Stimulated activated CD4-positive, alpha-beta T cell treated with anti-CD3 and anti-CD28 coated beads, Interleukin-4, amount 100 ng/mL, for 4 hours (primary cell): Measurements from ENCODE around the gene FES.
"Not testable (repeated sequence)": the region's sequence is repeated elsewhere in the genome, so short reads cannot be mapped to it uniquely, and the experiment has no call there.

Experiments
- DNase-seq, 2 experiments: peaks; one replicate each; pipeline ENCODE4 v3.0.0-alpha.2; 2020

The FES gene

DNA sequence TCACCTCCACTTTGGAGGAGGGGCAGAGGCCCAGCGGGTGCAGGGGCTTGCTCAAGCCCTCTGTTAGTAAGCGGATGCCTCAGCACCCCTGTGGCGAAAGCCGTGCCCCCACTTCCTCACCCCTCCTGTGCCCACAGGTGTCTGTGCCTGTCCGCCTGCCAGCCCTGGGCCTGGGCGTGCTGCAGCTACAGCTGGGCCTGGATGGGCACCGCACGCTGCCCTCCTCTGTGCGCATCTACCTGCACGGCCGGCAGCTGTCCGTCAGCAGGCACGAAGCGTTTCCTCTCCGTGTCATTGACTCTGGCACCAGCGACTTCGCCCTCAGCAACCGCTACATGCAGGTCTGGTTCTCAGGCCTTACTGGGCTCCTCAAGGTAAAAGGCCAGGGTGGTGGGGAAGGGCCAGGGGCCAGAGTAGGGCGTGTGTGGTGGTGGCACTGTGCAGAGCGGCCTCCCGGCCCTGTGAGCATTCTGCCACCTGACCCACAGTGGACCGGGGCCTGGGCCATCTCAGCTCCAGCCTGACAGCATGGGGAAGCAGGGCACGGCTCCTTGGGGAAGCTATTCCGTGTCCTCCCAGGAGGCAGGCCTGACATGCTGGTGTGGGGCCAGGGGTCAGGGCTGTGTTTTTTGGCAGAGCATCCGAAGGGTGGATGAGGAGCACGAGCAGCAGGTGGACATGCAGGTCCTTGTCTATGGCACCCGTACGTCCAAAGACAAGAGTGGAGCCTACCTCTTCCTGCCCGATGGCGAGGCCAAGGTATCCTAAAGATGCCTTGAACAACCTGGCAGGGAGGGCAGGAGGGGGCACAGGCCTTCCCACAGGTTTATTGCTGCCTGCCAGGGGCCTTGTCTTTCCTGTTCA lies 27.8 kb downstream of the FES start:
- DNase-seq, result no peak

DNA sequence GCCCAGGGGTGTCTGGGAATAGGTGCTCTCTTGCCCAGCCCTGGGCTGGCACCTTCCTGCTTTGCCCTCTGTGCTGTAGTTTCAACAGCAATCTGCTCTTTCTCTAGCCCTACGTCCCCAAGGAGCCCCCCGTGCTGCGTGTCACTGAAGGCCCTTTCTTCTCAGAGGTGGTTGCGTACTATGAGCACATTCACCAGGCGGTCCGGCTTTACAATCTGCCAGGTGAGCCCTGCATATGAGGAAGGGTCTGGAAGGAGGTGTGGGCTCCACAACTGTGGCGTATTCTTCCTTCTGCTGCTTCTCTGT lies 28.4 kb downstream of the FES start:
- no peak for DNase-seq

DNA sequence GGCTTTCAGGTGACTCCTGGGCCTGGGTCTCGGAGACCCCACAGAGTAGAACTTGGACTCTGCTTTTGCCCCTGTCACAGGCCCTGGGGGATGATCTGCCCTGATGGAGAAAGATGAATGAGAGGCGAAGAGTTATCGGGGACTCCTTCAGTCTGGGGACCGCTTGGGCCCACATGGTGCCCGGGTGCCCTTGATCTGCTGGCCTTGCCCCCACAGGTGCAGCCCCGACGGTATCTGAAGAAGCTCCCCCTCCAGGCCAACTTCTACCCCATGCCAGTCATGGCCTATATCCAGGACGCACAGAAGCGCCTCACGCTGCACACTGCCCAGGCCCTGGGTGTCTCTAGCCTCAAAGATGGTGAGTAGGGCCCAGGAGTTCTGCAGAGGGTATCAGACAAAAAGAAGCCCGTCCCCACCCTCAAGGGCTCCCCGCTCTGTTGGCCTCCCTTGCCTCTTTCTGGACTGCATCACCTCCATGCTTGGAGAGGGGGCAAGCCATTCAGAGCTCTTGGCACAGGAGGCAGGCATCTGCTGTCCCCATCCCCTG lies 29.2 kb downstream of the FES start:
- no peak for DNase-seq

DNA sequence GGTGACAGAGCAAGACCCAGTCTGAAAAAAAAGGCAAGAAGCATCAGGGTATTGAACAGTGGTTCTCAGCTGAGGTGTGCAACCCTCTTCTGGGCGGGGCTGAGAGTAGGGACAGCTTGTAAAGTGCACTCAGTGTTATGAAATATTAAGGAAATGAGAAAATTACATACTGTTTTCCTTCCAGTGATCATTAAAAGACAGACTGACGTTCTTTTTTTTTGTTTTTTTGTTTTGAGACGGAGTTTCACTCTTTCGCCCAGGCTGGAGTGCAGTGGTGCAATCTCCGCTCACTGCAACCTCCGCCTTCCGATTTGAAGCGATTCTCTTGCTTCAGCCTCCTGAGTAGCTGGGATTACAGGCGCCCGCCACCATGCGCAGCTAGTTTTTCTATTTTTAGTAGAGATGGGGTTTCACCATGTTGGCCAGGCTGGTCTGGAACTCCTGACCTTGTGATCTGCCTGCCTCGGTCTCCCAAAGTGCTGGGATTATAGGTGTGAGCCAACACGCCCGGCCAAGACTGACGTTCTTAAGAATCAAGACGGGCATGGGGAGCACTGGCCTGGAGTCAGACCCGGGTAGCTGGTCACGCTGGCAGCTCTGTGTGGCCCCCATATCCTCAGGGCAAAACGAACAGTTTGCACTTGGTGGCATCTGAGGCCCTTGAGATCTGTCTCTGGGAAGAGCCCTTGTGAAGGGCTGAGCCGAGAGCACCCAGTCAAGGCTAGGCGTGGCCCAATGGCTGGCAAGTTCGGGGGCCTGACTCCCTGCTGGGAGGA lies 30.2 kb downstream of the FES start:
- DNase-seq, result no peak

DNA sequence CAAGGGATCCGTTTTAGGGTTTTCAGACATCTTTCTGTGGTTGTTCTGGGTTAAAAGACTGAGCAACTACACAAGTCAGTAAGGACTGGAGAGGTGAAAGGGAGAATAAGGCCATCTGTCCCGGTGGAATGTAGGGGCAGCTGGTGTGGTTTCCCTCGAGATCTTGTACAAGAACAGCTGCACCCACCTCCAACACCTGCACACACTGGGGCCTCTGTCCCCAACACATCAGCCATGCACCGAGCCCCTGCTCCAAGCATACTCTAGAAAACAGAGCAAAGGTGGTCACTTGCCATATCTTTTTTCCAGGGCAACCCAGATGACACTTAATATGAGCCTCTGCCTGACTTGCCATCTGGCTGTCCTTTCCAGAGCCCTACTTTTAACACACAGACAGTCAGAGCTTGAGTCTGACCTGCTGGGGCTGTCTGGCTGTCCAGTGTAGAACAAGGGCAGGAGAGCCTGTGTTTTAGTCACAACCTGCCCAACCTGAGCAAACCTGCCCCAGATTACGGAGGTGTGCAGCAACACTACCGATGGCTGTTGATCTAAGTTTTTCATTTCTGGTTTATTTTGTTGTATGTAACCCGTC lies 31.0 kb downstream of the FES start:
- DNase-seq, result no peak

DNA sequence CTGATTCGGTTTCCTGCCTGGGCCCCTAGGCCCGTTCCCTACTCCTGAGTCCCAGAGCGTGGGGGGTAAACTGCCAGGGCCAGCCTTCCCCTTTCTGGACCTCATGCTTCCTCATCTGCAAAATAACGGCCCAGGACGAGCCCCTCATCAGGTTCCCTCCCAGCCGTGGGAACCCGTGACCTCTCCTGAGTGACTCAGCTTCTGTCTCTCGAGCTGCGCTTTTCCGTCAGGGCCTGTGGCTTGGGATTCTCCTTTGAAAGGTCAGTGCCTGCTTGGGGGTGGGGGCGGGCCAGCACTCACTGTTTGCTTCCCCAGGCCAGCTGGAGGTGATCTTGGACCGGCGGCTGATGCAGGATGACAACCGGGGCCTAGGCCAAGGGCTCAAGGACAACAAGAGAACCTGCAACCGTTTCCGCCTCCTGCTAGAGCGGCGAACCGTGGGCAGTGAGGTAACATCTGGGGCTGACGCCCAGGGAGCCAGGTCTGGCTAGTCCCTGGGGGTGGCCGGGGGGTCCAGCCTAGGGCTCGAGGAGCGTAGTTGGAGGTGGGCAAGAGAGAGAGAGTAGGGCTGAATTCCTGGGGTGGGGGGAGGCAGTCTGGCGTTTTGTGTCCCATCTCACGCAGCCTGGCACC lies 31.6 kb downstream of the FES start:
- DNase-seq, result no peak

DNA sequence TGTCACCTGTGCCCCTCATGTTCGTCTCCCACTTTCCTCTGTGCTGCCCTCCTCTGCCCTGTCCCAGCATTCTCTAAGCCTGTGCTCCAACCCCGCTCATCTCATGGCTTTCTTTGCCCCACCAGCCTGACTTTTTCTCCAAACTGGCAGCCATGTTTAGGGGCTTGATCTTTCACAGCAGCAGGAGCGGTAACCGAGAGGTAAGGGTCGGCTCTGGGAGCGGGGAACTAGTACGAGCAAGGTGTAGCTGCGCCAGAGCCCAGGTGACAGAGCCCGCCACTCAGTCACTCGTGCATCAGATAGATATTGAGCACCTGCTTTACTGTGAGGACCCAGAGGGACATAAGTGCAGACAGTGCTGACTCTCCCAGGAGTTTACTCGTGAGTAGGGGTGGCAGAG lies 32.2 kb downstream of the FES start:
- DNase-seq, result no peak

DNA sequence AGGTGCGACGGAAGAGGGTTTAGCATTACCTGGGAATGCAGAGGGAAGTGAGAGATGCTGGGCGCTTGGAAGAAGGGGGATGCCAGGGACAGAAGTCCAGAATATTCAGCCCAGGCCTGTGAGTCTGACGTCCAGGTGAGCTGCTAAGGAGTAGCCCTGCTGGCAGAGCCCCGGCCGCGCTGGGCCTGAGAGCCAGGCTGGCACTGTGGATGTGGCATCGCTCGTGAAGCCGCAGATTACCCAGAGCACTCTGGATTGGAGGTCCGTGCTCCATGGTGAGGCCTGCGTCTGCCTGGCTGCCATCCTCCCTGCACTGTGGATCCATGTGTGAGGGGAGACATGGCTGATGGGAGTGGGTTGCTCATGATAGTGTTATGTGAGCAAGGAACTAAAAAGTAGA lies 33.3 kb downstream of the FES start:
- DNase-seq, result no peak

DNA sequence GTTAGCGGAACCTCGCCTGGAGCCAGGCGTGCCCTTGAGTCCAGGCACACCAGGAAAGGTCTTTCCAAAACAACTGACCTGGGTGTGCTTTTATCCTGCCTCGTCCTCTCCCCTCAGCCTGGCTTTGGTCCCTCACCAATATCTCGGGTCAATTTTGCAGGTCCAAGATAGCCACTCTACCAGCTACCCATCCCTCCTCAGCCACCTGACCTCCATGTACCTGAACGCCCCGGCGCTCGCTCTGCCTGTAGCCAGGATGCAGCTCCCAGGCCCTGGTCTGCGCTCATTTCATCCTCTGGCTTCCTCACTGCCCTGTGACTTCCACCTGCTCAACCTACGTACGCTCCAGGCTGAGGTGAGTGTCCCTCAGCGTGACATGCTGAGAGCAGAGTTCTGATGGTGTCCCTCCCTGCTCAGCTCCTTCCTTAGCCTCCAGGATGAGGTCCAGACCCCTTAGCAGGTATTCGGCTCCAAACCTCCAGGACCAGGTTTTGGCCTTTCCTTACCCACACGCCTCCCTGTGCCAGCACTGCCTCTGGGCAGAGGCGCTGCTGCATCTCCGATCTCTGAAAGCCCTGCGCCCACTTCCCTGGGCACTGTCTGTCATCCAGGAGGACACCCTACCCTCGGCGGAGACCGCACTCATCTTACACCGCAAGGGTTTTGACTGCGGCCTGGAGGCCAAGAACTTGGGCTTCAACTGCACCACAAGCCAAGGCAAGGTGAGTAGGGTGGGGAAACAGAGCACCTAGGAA lies 33.9 kb downstream of the FES start:
- DNase-seq, result no peak

DNA sequence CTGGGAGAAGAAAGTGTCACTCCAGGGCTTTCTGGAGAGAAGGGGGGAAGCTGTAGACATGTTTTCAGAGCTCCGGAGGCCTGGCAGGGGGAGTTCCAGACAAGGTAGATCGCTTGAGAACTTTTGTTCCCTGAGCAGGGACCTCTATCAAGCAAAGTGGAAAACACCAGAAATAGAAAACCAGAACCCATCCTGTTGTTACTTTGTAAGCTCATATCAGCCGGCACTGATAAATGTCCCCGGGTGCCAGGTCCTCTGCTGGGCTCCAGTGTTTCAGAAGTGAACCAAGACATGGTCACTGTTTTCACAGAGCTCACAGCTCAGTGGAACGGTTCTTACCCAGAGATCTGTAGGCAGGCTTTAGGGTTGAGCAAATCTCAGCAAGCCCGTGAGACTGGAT lies 34.5 kb downstream of the FES start:
- no peak for DNase-seq

DNA sequence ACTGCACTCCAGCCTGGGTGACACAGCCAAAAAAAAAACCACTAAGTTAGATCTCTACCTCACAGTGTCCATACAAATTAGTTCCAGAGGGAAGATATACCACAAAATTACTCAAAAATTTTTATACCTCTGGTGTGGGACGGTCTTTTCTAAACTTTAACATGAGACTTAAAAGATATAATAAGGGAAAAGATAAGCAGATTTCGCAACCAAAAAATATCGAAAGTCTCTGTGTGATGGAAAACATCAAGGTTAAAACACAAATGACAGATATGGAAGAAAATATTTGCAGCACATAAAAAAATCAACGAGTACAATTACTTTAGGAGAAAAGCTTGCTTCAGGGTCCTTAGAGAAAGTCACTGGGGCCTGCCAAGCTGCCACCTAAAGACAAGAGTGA lies 37.6 kb downstream of the FES start:
- DNase-seq, result no peak

DNA sequence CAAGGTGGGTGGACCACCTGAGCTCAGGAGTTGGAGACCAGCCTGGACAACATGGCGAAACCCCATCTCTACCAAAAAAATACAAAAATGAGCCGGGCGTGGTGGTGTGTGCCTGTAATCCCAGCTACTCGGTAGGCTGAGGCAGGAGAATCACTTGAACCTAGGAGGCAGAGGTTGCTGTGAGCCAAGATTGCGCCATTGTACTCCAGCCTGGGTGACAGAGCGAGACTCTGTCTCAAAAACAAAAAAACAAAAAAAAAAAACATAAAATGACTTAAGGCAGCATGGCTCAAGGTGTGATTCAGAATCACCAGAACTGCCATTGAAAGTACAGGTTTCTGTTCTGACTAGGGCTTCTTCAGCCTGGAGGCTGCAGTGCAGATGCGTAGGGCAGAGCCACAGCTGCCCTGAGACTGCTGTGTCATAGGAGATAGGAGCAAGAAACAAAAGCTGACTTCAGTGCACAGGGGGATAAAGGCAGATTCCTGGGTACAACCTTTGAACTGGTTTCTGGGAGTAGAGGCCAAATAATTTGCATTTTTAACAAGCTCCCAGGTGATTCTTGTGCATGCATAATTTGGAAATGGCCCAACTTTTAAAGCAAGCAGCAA lies 38.5 kb downstream of the FES start:
- DNase-seq, result not testable (repeated sequence)

DNA sequence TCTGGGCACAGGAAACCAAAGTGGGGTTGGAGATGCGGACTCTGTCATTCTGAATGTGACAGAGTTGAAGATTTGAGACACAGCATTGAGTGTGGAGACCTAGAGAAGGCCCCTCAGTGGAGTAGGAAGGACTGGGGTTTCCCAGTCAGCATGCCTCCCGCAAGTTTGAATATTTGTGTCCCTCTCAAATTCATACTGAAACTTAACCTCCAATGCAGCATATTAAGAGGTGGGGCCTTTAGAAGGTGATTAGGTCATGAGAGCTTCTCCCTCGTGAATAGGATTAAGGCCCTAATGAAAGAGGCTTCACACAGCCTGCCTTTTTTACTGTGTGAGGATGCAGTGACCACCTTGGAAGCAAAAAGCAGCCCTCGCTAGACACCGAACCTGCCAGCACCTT lies 40.1 kb downstream of the FES start:
- DNase-seq, result no peak

DNA sequence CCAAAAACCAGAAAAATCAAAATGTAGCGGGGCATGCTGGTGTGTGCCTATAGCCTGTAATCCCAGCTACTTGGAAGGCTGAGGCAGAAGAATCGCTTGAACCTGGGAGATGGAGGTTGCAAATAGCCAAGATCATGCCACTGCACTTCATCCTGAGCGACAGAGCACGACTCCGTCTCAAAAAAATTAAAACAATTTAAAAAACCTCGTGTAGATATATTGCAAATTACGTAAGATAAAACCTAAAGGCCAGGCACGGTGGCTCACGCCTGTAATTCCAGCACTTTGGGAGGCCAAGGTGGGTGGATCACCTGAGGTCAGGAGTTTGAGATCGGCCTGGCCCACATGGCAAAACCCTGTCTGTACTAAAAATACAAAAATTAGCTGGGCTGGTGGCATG lies 42.5 kb downstream of the FES start:
- DNase-seq, result not testable (repeated sequence)

DNA sequence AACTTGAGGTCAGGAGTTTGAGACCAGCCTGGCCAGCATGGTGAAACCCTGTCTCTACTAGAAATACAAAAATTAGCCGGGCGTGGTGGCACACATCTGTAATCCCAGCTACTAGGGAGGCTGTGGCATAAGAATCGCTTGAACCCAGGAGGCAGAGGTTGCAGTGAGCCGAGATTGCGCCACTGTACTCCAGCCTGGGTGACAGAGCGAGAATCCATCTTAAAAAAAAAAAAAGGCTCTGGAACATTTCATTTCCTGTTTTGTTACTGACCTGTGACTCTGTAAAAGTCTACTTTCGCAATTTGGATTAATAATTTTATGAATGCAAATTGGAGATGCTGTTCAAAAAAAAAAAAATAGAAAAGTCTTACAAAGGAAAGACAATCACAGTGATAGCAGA lies 43.8 kb downstream of the FES start:
- DNase-seq, result not testable (repeated sequence)

DNA sequence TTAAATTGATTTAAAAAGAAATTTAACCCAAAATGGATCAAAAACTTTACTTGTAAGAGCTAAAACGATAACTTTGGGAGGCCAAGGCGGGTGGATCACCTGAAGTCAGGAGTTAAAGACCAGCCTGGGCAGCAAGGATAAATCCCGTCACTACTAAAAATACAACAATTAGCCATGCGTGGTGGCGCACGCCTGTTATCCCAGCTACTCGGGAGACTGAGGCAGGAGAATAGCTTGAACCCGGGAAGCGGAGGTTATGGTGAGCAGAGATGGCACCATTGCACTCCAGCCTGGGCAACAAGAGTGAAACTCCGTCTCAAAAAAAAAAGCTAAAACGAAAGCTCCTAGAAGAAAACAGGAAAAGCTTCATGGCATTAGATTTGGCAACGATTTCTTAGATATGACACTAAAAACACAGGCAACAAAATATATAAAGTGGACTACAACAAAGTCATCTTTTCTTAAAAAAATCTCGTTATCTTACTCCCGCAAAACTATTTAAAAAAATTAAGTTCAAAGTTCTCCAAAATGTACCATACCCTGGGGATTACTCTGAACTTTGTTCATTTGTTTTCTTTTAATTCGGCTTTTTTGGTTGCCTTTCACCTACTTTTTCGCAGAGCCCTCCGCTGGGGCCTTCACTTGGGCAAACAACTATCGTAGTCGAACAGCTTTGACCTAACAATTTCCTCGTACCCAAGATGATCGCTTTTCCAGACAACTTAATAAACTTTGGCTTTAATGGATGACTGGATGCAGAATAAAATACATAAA lies 45.1 kb downstream of the FES start:
- DNase-seq, result no peak

DNA sequence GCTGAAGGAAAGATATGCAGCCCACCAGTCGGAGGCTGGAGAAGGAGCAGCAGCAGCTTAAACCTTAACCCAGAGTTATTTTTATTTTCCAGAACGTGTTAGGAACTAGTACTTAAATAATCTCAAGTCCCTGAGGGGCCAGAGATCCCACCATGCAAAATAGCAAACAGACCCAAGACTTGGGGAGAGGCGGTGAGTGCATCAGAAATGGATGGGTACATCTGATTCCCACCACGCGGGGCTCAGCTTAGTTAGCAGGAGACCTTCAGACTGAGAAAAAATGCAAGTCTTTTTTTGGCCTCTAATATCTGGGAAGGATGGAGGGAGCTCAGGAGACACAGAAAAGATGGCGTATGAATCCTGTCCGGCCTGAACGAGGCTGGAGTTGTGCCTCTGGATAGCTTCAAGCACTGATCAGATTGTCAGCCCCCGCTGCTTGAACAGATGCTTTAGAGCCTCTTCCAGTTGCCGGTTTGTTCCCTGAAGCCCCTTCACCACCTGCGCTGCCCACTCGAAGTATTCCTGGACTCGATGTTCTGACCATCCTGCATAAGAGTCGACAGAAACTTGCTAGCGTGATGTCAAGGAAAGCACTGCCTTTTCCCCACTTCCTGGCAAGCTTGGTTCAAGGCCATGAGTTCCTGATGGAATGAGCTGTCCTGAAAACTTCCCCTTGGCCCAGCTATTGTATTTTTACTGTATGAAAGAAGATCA lies 46.7 kb downstream of the FES start:
- no peak for DNase-seq

DNA sequence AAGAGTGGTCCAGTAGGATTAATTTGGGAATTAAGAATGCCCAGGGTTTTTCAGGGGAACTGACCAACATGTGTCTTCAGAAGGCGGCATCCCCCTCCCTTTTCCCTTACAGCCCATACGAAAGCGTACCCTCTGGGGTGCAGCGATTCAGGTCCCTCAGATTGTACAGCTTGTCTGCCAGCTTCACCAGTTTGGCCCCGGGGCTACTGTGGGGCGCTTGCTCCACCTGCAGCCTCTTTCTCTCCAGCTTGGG lies 47.2 kb downstream of the FES start:
- no peak for DNase-seq

DNA sequence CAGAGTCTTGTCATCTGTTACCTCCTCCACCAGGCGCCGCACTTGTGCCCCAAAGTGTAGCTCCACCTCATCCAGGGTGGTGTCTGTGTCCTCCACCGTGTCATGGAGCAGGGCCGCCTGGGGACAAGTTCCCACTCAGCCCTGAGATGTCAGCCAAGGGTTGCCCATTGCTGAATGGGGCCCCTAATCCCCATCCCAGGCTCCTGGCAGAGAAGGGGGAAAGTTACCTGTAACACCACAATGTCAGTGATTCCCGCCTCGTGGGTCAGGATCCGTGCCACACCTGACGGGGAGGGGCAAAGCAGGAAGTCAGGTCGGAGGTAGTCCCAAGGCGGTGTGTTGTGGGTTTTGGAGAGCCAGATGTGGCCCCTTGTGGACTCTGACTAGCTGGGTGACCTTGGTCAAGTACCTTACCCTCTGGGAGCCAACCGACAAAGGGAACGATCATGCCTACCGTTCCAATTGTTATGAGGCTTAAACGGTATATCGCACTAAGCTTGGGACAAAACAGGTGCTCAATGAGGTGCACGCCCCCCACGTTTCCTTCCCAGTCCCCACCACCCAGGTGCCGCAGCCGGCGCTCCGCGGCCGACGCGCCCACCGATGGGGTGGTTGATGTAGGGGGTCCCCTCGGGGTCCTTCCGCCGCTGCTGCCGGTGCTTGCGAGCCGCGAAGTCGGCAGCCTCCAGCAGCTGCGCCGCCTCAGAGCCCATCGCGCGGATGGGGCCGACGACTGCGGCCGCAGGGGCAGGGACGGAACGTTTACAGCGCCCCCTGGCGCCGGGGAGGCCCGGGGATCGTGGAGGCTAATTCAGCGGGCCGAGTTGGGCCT lies 47.7 kb downstream of the FES start, which contains the start of gene HDDC3:
Gene HDDC3 (minus strand): TSS at position 722 of the 832 bp plus-strand sequence. CDS start 9 bp downstream, at position 713.
- DNase-seq, result peak; percentile 86 to 95

DNA sequence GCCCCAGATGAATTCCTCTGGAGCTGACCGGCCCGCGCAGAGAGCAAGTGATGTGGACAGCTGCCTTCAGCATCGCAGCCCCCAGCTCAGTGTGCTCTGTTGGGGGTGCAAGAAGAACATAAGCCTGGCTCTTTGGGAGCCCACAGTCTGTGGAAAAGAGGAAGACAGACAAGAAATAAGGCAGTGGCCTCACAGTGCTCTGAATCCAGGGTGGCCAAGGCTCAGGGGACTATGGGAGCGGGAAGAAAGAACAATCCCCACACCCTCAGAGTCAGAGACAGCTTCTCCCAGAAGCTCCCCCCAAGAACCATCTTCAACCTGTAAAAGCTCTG lies 48.3 kb downstream of the FES start:
- DNase-seq, result no peak
